GM19468 (cell line): ENCODE measurements around the gene ACTN2.

ENCODE experiments used
- ATAC-seq: cut with Tn5 transposase; IDR thresholded peaks from one replicate; pipeline ENCODE4 v1.9.1; 2021; ENCODE audit warnings: mild to moderate bottlenecking, moderate library complexity, moderate number of reproducible peaks; ENCODE audit not compliant: unreplicated experiment; ENCODE audit errors: extremely low read depth

ACTN2 gene

DNA sequence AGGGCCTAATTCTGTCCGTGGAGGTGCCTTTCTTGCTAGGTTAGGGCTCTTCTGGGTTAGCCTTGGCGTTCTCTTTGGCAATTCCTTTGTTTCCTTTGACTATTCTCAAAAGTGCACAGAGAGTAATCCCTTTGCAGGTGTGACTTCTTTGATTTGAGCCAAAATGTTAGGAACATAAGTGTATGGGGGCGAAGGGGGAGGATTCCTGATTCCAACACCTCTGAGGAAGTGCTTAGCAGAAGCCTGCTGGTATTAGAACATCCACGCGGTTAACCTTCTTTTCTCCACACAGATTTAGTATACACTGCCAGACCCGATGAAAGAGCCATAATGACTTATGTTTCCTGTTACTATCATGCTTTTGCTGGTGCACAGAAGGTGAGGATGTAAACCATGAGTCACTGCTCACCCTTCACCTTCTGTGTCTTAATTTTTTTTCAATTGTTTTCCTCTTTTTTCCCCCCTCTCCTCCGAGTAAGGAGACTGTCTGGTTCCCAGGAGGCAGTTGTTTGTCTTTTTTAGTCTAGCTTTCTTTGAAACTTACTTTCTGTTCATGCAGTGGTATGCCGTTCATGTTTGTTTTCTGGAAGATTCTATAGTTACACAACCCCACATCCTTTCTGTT lies 48.0 kb downstream of the ACTN2 start:
- no peak for ATAC-seq

DNA sequence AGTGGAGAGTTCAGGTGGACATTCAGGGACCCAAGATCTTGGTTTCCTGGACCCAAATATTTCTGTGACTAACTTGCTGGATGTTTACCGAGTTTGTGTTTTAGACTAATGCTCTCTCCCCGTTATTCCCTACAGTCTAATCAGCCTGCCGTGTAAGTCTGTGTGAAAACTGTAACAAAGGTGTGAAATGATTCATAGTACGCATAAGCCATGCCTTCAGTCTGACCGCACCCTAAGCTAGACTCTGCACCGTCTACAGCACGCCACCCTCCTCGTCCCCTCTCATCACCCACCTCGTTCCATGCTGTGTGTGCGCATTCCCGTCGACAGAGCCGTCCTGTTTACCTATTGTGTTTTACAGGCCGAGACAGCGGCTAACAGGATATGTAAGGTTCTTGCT lies 50.5 kb downstream of the ACTN2 start:
- ATAC-seq = no peak

DNA sequence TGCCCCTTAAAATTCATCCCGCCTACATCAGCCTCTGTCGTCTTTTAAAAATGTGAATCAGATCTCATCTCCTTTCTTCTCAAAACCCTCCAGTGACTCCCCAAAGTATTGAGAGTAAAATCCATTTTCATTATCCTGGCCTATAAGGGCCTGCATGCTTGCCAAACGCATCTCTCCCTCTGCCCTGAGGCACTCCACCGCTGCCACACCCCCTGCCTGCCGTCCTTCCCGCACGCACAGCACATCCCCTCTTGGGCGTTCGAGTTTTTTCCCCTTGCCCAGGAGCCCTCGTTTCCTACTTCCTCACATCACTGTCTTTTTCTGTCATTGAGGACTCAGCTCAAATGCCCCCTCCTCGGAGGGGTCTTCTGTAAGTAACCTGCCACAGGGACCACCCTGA lies 55.5 kb downstream of the ACTN2 start:
- no peak for ATAC-seq

DNA sequence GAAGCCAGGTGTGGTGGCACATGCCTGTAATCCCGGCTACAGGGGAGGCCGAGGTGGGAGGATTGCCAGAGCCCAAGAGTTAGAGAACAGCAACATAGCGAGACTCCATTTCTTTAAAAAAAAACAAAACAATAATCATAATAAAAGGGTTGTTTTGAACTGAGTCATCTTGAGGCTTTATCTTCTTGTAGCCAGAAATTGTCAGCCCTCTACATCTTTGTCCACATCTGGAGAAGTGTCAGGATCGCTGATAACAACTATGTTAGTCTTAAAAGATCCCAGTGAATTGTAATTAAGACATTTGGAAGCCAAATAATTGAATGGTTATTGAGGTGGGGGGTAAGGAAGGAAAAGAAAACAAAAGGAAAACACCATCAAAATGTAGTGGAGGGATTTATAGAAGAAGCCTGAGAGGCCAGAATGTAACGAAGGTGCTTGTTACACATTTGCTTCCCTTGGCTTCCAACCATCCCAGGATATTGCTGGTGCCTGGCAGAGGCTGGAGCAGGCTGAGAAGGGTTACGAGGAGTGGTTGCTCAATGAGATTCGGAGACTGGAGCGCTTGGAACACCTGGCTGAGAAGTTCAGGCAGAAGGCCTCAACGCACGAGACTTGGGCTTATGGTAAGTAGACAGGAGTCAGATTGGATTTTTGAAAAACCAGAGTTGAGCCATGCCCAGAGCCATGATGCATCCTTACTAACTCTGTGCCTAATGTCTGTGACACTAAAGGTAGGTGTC lies 56.3 kb downstream of the ACTN2 start:
- ATAC-seq = no peak

DNA sequence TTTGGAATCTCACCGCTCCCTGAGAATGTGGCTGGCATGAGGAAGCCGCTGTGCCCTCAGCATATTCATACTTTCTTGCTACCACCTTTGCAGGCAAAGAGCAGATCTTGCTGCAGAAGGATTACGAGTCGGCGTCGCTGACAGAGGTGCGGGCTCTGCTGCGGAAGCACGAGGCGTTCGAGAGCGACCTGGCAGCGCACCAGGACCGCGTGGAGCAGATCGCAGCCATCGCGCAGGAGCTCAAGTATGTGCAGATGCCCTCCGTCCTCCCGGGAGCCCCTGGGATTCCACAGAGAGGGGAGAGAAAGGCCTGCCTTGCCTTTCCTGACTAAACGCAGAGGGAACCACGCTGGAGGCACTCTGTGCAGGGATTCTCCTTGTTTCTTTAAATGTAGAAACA lies 58.2 kb downstream of the ACTN2 start:
- no peak for ATAC-seq

DNA sequence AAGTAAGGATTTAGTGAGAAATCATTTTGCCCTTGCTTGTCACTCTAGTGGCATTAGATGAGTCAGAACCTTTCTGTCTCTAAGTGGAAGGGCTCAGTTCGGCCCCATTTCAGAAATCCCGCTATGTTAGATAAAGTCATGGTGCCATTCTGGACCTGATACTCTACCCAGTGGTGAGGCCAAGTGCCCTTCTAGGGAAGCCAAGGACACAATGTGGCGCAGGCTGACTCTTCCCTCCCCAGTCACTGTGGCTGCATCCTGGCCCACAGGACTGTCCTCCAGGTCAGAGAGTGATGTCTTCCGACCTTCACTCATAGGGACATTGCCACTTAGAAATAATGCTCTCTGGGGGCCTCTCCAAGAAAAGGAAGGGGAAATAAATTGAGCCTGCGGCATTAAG lies 60.5 kb downstream of the ACTN2 start:
- ATAC-seq = no peak

DNA sequence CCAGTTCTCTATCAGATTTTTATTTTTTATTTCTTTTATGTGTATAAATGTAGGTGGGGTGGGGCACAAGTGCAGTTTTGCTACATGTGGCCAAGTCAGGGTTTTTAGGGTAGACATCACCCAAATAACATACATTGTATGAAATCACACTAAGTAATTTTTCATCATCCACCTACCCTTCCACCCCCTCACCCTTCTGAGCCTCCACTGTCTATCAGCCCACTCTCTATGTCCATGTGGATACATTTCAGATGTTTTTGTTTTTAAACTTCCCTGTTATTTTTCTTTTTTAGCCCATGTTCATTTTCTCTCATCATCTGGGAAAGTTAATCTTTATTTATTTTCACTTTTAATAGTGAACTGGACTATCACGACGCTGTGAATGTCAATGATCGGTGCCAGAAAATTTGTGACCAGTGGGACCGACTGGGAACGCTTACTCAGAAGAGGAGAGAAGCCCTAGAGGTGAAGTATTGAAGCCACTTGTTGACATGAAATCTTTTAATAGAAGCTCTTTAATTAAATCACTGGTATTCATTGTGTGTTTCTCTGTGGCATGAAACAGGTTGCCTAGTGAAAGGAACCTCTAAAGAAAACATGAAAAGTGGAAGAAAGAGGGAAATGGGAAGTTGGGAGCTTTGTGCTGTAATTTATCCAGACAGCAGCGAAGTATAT lies 61.1 kb downstream of the ACTN2 start:
- no peak for ATAC-seq

DNA sequence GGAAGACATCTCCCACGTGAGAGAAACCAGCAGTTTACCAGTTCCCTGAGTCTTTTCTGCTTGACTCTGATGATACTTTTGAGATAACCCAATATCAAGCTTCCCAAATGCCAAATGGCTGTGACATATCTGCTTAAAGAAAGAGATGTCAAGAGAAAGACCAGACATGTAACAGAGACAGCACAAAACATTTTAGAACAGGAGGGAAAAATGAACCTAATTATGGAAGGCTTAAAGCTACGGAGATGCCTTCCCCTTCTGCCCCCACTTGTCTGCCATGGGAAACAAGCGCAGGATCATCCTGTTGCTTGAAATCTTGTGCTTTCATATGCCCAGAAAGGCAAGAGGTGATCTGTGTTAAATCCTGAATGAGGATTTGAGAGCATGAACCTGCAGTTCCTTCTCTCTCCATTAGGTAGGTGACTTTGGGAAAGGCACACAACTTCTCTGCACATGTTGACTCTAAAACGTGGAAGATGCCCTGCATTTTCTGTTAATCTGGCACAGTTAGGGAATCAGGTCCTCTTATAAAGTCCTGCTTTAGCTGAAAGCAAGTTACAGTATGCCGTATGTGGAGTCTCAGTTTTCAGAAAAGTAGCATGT lies 62.1 kb downstream of the ACTN2 start:
- ATAC-seq = no peak

DNA sequence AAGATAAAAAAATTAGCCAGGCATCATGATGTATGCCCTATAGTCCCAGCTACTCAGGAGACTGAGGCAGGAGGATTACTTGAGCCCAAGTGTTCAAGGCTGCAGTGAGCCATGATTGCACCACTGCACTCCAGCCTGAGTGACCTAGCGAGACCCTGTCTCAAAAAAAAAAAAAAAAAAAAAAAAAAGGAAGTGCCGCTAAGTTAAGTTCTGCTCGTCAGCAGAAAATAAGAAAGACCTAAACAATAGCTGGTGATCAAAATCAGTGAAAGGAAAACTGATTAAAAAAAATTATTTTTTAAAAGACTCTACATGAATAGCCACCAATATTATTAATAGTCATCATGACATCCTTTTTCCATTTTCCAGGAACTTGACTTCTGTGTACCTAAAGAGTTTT lies 64.6 kb downstream of the ACTN2 start:
- no peak for ATAC-seq

DNA sequence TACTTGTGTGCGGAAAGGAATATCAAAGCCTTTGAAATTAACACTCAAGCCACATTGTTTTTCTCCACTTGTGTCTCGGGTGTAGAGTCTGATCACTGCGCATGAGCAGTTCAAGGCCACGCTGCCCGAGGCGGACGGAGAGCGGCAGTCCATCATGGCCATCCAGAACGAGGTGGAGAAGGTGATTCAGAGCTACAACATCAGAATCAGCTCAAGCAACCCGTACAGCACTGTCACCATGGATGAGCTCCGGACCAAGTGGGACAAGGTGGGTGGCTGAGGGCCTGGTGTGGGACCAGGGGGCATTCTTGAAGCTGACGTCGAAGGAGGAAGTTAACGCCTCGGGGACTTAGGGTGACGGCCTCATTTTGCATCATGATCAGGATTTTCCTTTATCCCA lies 65.1 kb downstream of the ACTN2 start:
- ATAC-seq = no peak

DNA sequence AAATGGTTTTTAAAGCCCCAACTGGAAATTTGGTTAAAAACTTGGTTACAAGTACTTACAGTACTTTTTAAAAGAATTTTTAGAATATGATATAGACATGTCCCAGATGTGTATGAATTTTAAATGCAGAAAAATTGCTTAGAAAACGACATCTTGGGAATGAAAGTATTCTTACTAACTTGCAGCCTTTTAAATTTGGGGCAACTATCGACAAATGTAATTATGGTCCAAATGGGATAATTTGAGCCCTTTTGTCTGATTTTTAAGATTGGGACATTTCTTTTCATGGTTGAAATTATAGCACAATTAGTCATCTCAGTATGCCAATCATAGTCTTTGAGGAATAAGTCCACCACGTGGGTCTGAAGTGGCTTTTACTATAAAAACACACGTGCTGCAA lies 65.6 kb downstream of the ACTN2 start:
- ATAC-seq = no peak

DNA sequence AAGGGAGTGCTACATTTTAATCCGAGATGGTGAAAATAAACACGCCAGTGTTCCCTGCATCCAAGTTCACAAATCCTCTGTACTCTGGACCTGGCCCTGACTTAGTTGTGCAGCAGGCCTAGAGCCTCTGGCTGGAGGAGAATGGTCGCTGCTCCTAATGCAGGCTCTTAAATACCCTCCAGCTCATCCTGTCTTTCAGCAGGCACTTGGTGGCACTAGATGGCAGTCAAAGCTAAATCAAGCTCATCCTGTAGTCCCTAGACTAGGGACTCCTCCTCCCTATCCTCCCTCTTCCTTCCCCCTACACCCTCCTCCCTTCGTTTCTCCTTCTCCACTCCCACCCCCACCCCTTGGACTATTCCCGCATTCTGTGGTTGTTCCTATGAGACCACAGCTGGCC lies 67.2 kb downstream of the ACTN2 start:
- ATAC-seq = no peak

DNA sequence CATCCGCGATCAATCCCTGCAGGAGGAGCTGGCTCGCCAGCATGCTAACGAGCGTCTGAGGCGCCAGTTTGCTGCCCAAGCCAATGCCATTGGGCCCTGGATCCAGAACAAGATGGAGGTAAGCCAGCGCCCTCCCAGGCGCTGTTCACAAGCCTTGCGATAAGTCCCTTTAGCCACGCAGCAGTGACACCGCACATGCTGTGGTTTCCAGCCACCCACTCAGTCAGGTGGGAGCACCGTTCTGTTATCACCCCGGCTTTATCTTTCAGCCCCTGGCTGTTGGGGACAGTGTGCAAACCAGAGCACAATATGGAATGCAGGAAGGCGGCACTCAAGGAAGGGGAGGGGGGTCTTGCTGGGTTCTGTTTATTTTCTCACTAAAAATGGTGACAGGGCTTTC lies 67.7 kb downstream of the ACTN2 start:
- no peak for ATAC-seq

DNA sequence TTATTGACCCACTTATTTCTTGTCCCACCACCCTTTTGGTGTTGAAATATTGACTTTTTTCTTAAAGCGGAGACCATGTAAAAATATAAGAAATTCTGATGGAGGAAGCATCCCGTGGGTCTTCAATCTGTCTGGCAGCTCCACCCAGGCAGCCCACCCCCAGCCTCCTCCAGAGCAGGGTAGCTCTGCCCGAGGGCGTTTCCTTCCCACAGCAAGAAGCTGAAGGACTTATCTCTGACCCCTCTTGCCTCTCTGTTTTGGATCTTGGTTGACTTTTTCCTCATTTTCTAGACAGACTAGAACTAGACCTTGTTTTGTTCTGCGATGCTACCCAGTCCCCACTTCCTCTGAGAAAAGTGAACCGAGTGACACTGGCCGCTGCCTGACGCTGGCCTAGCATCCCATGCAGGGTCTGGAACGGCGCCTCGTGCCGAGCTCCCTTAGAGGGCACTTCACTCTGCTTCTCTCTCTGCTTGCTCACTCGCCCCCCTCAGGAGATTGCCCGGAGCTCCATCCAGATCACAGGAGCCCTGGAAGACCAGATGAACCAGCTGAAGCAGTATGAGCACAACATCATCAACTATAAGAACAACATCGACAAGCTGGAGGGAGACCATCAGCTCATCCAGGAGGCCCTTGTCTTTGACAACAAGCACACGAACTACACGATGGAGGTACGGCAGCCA lies 68.4 kb downstream of the ACTN2 start:
- ATAC-seq = no peak

DNA sequence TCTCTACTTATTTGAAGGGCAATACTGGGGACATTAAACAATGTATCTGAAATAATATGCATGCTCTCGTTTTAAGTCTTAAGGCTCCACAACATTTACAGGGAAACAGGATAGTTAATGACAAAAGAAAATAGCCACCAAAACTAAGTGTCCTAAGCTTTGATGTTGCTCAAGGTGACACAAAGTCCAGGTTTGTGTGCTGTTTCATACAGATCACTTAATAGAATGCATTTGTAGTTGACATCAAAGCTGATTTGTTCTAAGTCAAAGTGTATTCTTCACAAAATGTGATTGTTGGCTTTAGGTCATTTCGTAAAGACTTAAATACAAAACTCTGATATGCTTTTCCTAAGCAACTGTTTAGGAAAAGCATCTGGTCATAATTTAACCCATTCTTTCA lies 71.3 kb downstream of the ACTN2 start:
- ATAC-seq = no peak

DNA sequence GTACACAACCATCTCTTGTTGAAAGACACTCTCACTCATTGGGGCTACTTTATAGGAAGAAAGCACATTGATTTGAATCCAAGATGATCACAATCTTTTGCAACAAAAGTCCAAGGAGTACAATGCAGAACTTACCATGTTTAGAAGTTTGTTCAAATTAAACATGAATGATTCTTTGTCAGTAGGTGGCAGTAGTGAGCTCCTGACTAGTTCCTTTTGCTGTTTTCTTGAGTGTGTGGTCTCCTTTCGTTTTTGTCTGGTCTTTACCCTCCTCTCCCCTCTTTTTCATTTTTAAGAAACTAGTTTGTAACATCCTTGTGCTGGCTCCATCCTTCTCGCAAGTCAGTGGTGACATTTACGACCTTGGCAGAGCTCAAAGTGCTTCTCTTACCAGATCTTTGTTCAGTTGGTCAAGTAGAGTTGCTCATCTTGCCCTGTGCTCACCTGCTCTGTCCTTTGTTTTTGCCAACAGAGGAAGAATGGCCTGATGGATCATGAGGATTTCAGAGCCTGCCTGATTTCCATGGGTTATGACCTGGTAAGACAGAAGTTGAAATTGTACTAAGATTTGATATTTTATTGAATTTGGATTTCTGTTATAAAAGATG lies 73.1 kb downstream of the ACTN2 start:
- no peak for ATAC-seq

DNA sequence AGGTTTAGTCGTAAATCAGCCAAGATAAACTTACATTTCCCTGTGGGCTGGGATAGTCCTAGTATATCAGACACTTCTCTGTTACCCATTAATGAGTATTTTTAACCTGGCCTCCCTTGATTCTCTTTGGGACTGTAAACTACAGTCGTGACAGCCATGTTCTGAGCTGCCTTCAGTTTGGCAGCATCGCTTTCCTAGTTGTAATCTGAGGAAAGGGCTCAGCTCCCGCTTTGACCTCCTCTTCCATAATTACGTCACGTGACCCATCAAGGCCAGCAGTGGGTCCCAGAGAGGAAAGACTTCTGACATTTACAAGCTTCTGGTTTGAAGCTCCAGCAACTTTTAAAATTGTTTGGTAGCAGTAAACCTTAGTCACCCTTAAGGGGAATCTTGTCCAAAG lies 74.2 kb downstream of the ACTN2 start:
- ATAC-seq = no peak

DNA sequence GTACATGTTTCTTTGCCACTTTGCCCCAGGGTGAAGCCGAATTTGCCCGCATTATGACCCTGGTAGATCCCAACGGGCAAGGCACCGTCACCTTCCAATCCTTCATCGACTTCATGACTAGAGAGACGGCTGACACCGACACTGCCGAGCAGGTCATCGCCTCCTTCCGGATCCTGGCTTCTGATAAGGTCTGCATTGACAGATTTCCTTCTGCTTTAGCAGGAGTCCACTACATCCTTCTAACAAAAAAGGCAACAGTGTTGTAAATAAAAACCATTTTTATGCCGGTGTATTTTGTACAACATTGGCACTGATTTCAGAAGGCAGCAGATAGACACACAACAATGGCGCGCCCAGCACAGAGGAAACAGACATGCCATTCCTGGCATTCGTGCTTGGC lies 74.7 kb downstream of the ACTN2 start:
- no peak for ATAC-seq

DNA sequence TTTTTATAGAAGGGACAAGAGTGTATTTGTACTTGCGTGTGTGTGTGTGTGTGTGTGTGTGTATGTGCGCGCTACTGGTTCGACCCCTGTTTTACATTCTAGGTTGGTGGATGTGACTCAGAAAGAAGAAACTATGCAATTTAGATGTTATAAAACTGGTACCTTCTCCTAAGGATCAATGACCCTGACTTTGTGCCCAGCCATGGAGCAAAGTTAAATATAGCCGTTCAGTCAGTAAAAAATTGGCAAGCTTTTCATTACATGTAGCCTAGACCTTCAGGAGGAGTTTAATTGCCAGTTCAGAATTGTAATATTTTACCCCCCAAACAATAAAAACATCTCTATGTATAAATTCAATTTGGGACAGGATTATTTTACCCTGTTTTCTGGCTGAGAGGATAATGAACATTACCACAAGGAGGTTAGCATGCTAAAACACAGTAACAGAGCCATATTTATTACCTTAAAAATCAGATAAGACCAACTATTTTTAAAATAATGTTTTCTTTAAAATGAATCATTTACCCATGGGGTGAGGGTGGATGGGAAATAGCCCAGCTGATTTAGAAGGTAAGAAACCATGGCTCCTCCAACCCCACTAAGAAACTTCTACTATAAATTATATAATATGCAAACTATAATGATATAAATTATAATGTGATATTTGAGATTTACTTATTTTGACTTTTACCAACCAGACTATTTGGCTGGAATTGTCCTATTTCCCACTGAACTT lies 75.3 kb downstream of the ACTN2 start:
- no peak for ATAC-seq

DNA sequence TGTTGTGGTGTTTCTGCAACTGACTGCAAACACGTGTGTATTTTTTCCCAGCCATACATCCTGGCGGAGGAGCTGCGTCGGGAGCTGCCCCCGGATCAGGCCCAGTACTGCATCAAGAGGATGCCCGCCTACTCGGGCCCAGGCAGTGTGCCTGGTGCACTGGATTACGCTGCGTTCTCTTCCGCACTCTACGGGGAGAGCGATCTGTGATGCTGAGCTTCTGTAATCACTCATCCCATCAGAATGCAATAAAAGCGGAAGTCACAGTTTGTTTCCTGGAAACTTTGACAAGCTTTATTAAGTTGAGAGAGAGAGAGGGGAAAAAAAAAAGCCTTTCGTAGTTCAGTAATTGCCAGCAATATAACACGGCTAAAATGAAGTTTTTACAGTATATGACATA lies 76.1 kb downstream of the ACTN2 start:
- no peak for ATAC-seq
